CD4-positive, alpha-beta T cell treated with Interleukin-10 for 1 hour (primary cell): ENCODE data around the gene SCGN.

Experiments
- DNase-seq: peaks from one replicate; pipeline ENCODE4 v3.0.0-alpha.2; 2020

SCGN gene, protein sequence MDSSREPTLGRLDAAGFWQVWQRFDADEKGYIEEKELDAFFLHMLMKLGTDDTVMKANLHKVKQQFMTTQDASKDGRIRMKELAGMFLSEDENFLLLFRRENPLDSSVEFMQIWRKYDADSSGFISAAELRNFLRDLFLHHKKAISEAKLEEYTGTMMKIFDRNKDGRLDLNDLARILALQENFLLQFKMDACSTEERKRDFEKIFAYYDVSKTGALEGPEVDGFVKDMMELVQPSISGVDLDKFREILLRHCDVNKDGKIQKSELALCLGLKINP

DNA sequence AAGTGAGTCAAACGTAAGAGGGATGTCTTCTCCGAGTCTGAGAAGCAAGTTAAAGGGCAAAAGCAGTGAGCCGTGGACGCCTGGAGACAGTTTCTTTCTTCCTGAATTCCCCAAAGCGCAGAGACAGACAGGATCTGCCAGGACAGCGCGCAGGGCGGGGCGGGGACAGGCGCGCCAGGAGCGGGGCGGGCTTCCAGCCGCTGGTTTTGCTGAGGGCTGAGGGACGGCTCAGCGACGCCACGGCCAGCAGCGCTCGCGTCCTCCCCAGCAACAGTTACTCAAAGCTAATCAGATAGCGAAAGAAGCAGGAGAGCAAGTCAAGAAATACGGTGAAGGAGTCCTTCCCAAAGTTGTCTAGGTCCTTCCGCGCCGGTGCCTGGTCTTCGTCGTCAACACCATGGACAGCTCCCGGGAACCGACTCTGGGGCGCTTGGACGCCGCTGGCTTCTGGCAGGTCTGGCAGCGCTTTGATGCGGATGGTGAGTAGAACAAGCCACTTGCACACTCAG is at the start of gene SCGN:
Gene SCGN, plus strand, starts transcription at position 209 of the 509 bp plus-strand sequence. Its CDS starts 189 bp downstream, at position 398.
- peak; percentile 2 for DNase-seq

DNA sequence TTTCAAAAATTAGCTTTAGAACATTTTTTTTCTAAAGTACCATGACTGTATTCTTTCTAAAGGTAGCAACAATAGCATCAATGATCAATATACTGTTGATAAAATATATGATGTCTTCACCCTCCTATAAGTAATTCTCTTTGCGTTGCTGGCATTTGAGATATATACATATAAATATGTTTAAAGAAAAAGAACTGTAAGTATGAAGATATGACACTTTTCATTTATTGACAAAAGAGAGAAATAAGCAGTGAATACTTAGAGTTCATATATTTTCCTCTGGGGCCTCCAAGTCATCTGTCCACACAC is 49.4 kb upstream of the SCGN start:
- DNase-seq = no peak

DNA sequence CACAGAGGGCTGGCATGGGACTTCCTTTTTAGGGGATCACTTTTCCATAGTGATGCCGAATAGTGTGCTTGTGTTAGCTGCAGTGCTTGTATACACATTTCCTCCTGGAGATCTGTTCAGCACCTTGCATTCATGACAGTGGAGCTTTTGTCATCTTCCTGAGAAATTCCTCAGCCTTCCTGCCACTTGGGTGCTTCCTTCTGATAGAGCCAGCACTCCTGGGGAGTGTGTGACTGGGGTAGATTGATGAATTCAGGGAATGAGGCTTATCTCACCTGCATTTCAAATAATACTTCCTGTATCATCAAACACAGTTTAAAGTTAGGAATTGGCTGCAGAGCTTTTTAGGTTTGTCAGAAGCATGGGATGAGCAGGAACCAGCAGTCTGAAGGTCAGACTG is 48.8 kb upstream of the SCGN start:
- DNase-seq = no peak

DNA sequence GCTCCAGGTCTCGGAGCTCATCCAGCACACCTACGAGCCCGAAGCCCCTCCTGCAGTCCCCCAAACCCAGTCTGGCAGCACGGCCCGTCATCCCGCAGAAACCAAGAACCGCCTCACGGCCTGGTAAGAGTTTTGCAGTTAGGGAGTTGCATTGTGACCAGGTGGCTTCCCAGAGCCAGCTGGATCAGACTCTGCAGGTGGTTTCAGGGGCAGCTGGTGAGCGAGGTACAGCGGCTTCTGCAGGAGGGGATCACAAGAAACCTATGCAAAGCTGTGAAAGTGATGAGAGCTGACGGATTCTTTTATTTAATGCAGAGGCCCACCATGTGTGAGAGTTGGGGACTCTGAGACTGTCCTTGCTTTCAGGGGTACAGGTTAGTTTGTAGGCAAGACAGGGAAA is 45.9 kb upstream of the SCGN start:
- DNase-seq = no peak

DNA sequence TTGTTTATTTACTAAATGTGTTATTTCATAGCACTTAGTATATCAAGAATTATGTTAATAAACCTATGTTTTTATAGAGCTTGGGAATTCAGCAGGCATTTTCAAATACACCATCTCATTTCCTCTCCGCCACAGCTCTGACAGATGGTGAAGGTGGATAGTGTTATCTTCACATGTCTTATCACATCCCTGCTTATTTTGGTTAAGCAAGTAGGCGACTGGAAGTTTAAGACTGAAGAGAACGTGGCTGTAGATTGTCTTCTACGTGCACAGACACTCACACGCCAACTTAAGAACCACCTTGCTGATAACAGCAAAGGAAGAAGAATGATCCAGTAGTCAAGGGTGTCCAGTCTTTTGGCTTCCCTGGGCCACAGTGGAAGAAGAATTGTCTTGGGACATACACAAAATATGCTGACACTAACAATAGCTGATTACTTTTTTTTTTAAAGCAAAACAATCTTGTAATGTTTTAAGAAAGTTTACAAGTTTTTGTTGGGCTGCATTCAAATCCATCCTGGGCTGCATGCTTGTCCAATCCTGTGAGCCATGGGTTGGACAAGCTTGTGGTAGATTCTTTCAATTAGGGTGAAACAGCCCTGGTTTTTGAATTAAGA is 43.3 kb upstream of the SCGN start:
- no peak for DNase-seq

DNA sequence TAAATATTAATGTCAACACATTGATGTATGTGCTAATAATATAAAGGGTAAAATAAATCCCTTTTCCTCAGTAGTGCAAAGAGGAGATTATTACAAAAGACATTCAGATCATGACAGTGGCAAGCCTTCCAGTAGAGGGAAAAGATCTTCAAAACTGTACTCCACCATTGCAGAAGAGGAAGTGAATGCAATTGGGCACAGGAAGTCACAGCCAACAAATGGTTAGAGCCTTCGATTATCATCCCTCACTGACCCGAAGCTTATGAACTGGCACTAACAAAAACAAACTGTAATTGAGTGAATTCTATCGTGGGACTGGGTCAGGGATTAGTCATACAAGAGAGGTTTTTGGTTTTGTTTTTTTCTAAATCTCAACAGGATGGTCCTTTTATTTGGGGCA is 39.3 kb upstream of the SCGN start:
- no peak for DNase-seq

DNA sequence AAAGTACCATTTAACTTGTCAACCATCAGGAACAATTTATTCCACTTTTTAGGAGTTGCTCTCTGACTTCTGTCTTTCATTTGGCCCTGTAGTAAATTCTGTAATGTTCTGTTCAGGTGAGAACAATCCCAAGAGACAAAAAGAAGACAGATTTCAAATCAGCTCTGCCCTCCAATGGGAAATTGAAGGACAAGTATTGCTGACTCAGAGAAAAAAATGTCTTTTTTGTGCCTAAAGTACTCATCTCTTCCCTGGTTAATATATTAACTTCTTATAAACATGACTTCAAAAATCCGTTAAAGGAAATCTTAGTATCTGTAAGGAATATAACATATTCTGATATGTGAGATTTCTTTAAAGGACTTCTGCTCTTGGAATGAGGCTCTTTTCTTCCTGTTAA is 38.6 kb upstream of the SCGN start:
- DNase-seq = no peak

DNA sequence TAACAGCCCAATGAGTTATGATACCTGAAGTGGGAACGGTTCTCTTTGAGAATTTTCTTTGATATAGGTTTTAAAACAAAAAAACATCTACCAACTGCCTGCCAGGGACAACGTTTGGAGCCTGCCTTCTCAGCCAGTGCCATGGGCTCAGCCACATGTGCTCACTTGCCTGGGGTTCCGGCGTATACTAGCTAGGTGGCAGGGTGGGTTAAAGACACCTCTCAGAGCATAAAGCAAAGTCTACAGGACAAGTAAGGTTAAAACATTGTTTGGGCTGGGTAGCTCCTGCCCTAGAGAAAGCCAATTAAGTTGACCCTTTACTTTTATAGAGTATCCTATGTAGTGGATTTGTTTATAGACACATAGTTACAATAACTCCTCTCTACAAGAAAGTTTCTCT is 38.0 kb upstream of the SCGN start:
- no peak for DNase-seq

DNA sequence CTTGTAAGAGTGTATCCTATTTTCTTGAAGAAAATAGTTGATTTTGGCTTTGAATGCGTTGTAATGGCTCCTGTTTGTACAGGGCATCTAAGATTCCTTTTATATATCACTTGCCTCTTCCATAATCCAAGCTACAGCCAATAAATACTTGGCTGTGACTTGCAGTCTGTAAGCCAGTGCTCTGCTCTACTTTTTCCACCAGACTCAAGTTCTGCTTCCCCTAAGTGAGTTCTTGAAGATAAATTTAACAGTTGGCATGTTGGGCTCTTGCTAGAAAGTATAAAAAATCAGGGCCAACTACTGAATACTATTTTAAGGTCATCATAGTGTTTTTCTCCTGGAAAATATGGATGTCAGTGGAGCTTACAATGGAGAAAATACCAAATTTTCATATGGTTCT is 36.5 kb upstream of the SCGN start:
- DNase-seq = no peak

DNA sequence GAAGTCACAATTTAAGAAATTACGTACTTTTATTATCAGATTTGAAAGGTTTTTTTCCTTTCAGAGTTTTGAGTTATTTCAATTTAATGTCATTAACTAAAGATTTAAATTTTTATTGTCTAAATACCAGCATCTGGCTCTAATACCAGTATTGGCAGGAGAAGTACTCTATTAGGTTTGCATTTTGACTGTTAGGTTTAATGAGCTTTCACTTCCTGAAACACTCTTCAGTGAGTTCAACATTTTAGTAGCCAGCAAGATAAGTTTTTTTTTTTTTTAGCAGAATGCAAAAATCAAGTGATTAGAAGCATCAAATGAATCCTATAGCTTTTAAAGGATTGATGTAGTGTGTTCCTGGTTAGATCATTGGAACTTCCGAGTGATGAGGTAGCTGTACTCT is 34.0 kb upstream of the SCGN start:
- DNase-seq = no peak

DNA sequence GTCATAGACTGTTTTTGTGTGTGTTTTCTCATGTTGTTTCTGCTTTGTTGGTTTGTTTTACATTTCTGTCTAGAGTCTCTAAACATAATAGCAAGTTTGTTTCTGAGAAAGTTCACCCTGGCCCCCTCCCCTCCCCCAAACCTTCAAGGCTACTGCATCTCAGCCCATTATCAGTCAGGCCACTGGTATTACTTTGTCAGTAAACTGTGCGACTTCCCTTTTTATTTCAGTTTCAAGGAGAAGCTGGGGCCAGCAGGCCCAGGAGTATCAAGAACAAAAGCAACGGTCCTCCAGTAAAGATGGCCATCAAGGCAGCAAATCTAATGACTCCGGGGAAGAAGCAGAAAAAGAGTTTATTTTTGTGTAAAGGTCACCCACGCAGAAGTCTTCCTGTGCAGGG is 32.8 kb upstream of the SCGN start:
- no peak for DNase-seq

DNA sequence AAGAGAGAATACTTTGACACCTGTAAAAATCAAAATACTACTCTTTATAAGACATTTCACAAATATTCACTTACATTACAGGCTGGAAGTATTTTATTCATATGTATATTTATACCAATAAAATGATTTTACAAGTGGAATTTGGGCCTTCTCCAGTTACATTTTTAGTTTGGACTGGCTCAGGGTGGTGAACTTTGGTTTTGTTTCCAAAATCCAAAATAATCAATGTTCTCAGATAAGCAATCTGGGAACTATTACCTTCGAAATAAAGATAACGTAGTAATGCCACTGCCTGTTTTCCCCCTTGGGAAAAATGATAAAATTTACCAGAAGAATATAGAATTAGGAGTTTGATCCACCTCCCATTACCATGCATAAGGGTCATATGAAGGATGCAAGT is 31.6 kb upstream of the SCGN start:
- no peak for DNase-seq

DNA sequence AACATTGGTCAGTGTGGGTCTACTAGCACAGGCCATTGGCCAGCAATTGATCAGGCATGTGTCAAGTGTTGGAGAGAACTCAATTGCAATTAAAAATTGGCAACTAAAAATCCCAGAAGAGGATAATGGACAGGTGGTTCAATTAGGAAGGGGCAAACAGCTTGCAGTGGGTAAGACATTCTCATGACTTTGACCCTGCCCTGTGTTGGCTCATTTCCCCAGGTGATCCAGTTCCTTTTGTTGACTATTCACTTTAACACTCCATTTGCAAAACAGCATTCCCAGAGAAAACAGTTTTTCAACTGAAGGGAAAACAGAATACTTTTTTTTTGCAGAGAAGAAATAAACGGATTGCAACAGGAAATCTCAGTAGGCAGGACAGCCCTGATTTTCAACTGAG is 28.9 kb upstream of the SCGN start:
- DNase-seq = no peak

DNA sequence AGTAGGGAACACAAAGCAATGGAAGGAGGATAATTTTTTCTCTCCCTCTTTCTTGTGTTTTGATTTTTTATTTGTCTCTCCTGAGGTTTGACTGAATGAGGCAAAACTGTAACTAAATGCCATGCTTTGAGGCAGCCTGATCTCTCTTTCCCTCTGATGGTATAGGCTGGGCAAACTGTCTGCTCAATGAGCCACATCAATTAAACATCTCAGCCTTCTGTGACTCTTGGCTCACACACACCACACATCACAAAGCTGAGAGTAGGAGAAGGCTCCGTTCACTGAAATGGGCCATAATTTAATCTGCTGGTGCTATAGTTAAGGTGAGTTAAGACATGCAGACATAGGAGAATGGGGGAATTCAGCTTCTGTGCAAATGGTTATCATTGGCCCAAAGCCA is 28.1 kb upstream of the SCGN start:
- DNase-seq = no peak

DNA sequence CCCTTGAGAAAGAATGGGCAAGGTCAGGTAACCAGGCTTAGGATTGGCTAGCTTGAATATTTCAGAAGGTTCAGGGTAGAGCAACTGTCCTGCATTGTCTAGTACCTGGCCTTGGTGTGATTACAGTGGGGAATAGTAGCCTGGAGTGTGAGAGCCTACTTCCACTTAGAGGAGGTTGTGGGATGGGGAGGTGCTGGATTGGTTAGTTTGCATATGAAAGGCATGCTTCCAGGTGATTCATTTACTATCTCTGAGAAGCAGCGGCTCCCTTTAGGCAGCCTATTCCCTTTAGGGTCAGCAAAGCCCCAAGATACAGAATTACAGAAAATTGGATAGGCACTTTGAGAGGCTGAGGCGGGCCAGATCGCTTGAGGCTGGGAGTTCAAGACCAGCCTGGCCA is 25.0 kb upstream of the SCGN start:
- no peak for DNase-seq

DNA sequence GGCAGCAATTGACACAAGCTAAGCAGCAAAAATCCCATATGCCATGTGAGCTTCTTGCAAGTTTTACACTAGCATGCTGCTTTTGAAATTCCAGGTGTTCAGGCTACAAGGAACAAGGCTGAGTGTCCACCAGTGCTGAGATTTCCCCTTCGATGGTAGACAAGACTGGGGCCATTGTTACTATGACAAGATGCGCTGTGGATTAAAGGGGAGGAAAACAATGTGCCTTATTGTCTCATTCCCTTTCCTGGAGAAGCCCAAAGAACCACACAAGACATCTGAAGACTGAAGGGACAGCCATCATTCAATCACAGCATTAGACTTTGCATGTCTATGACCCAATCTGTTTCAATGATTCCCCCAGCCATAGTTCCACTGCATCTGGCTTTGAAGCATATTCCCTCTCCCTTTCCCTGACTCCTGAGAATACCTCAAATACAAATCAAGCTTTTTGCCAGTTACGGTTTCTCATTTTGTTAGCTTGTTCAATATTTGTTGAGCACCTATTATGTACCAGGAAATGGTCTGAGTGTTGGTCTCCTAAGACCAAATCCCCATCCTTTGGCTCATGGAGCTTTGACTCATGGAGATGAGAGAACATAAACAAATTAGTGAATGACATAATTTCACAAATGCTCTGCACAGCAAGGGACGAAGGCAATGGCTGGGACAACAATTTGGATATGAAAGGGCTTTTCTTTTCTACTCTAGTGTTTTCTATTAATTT is 23.4 kb upstream of the SCGN start:
- DNase-seq = no peak

DNA sequence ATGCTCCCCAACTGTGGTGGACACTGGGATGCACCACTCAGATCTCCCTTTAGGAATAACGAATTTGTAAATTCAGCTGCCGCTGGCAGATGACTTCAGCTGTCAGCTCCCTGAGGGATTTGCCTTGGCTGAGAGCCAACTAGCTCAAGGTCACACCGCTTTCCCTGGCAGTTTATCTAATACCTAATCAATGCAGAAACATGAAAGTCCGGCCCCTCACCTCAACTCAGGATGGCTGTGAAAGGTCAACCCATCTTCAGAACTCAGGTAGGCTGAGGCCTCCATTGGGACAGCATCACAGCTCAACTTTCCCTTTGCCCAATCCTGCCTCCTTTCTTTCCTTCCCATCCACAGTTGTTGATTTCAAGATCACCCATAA is 22.8 kb upstream of the SCGN start:
- no peak for DNase-seq

DNA sequence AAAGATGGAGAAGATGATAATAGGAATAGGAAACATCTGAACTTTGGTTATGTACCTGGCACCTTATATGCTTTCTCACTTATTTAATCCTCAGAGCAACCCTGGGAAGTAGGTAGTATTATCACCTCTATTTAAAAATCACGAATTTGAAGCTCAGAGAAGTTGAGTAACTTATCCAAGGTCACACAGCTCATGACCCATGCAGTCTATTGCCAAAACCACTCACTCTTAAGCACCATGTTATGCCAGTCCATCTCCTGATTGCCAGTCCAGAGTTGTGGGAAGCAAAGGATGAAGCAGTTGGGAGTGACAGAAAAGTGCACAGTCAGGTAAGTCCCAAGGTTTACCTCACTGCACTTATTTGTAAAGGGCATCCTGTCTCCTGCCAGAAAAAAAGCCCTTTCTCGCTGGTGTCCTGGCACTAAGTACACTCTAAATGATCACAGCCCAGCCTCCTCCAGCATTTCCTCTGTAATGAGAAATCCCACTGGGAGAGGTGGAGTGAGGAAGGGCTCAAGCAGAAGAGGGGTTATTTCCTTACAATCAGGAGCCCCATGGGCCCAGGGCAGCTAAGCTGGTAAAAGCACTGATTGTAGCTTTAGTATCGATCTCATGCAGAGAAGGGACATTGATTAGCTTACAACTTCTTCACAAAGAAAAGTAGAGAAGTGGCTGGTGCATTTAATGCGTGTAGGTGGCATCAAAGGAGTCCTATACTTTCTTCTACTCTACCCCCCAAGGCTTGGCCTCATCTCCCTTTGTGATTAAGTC is 21.3 kb upstream of the SCGN start:
- no peak for DNase-seq

DNA sequence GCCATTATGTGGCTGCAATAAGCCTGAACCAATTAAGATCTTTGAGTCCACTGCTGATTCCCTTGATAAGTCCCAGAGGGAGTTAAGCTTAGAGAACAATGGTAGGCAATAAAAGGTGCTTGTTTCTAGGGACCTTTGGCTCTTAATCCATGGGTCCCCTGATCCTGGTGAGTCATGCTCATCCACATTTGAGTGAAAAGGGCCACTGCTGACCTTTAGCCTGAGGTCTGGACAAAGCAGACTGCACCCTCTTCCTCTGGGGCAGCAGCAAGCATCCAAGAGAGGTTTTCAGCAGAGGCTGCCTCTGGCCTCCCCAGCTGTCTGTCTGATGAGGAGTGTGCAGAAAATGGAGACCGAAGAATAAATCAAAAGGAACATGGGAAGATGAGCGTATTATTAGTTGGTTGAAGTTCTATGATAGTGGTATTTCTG is 16.1 kb upstream of the SCGN start:
- DNase-seq = no peak

DNA sequence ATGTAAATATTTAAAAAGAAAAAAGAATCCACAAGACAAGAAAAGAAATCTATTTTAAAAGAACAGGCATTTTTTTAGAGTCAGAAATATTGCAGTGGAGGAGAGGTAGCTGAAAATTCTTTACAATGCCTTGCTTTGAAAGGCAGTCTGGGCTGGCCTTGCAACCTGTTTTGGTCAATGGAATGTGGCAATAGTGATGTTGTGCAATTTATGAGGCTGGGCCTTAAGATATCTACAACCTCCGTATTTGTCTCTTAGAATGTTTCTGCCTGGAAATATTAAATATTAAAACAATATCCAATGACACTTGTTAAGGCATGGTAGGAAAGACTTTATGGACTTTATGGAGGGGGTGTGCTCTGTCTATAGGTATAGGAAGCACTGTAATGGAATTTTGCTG is 14.8 kb upstream of the SCGN start:
- no peak for DNase-seq

DNA sequence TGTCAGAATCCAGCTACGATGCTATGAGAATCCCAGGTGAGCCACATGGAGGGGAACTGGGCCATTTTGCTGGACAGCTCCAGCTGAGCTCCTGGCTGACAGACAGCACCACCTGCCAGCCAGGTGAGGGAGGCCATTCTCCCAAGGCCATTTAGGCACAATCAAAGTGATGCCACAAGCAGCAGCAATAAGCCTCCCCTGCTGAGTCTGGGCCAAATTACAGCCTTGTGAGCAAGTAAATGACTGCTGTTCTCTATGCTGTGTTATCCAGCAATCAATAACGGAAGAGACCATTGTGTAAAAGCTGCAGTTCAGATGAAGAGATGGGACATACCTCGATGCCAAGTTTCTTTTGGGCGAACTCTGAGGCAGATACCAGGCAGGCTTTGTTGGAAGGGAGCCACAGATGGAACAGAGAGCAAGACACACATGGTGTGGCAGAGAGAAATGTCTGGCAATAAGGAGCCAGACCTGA is 14.0 kb upstream of the SCGN start:
- DNase-seq = no peak

DNA sequence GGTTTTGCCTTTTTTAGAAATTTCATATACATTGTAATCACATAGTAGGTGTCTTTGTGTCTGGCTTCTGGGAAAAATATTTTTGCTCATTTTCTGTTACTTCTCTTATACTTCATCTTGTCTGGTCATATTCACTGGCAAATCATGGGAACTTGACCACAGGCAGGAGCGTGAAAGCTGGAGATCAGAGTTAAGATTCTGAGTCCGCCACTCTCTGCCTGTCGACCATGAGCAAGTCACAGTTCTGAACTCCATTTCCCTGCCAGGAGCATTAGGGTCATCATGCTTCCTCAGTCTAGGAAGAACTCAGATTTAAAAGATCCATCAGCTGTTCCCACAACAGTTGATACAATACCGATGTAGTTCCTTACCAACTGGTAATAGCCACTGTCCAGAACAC is 12.4 kb upstream of the SCGN start:
- no peak for DNase-seq

DNA sequence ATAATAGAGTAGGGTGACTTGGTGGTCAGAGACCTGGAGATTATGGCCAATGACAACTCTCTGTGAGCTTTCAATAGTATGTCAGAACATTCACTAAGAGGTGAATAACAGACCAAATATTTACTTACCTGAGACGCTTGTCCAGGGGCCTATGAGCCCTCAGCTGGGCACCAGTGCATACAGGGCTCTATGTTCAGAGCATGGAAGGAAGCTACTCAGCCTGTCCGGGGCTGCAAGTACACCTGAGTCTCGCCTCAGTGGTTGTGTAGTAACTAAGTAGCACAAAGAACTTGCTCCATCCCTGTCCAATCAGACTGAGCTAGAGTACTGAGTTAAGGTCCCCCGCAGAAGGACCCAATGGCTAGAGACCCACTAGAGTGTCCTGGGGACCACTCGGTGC is 11.6 kb upstream of the SCGN start:
- DNase-seq = no peak

DNA sequence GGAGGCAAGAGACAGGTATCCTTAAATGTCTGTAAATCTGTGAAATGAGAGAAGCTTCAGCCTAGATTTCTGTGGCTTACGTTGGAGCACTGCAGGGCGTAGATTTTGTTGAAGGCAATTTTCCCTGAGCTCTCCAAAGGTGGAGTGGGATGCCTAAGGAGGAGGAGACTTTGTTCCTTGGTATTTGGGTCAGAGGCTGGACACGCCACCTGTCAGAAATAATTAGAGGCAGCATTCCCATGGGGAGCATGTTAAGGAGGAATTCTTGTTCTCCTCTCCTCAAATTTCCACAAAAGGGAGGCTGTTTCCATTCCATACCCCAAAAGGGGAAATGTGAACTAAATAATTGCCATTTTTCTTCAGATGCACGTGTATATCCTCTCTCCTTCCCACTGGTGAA is 11.1 kb upstream of the SCGN start:
- no peak for DNase-seq
